ENCODE measurements around the gene TTLL5. TPM values are rescaled to one million over a fixed set of nuclear protein-coding genes. Genes with fewer than 3 reads are reported as not detected.
"Not testable (repeated sequence)": the region's sequence is repeated elsewhere in the genome, so short reads cannot be mapped to it uniquely, and the experiment has no call there.

TTLL5 gene
- total RNA-seq, 8 experiments from 2014 or later: 10.7 to 35.7 (median 17.2) TPM

GRCh38 chr14:75911883-75912282, 250.8 kb downstream of the TTLL5 start:
- ATAC-seq (replicated peaks in 6 of 8): peak in 5 of 8 experiments; percentile 100
- H3K27ac ChIP-seq: peak overlapping the region; percentile 56 to 74

GRCh38 chr14:75913183-75913582, 252.1 kb downstream of the TTLL5 start:
- Histone ChIP-seq H3K27ac (no peak overlapping the region), H3K4me1 (replicated peaks in 1 of 2) (peaks cover 9 to 11% of the 10 kb centered on the region in 2 donors), H3K4me3 (no peak overlapping the region)
- ATAC-seq (replicated peaks in 6 of 8): no peak
- in situ Hi-C loops (cut with MboI; ENCODE audit: low pct_unique_long_range_greater_than_20kb in 2 of 9, low sequenced_read_pairs in 9 of 9, unreplicated experiment in 9 of 9): loop anchor here in 1 of 9 experiments (10.0 kb wide), 1 partner anchor 62 kb away; no protein-coding TSS in a partner anchor
- 80 to 100% (median 100%) methylated on average over 1 to 2 of the region's 2 CpGs for WGBS, 10 experiments

More at GRCh38 chr14:75911883-75912282, 250.8 kb downstream of the TTLL5 start:
- peaks cover 9 to 11% of the 10 kb centered on the region in 2 donors for H3K4me1 ChIP-seq (replicated peaks in 1 of 2)
- 0 to 100% (median 31%) methylated on average over 1 to 5 of the region's 7 CpGs; no CpG with 5 or more reads in 2 of the 10 experiments for WGBS, 10 experiments
- in situ Hi-C loops (cut with MboI; ENCODE audit: low pct_unique_long_range_greater_than_20kb in 2 of 9, low sequenced_read_pairs in 9 of 9, unreplicated experiment in 9 of 9): loop anchor here in 1 of 9 experiments (10.0 kb wide), 1 partner anchor 63 kb away; no protein-coding TSS in a partner anchor
- no peak overlapping the region for H3K4me3 ChIP-seq

- H3K4me1 ChIP-seq (replicated peaks in 1 of 2): peaks cover 9 to 11% of the 10 kb centered on the region in 2 donors
- in situ Hi-C loops (cut with MboI; ENCODE audit: low pct_unique_long_range_greater_than_20kb in 2 of 9, low sequenced_read_pairs in 9 of 9, unreplicated experiment in 9 of 9): loop anchor here in 1 of 9 experiments (10.0 kb wide), 1 partner anchor 60 kb away; no protein-coding TSS in a partner anchor
- H3K4me3 ChIP-seq: no peak overlapping the region
- H3K27ac ChIP-seq: no peak overlapping the region
- WGBS, 10 experiments: 83 to 100% (median 100%) methylated on average over 1 to 2 of the region's 2 CpGs; no CpG with 5 or more reads in 2 of the 10 experiments
- ATAC-seq (replicated peaks in 6 of 8): no peak
Observed at GRCh38 chr14:75915045-75915444, 254.0 kb downstream of the TTLL5 start.

- H3K4me1 ChIP-seq (replicated peaks in 1 of 2): no peaks in the 10 kb centered on the region
- H3K4me3 ChIP-seq: no peak overlapping the region
- no peak for ATAC-seq (replicated peaks in 6 of 8)
- H3K27ac ChIP-seq: no peak overlapping the region
- 75 to 92% (median 83%) methylated on average over 1 to 10 of the region's 10 CpGs for WGBS, 10 experiments
- in situ Hi-C loops (cut with MboI; ENCODE audit: low pct_unique_long_range_greater_than_20kb in 2 of 9, low sequenced_read_pairs in 9 of 9, unreplicated experiment in 9 of 9): loop anchor here in 1 of 9 experiments (10.0 kb wide), 1 partner anchor 57 kb away; no protein-coding TSS in a partner anchor
Observed at GRCh38 chr14:75917322-75917945, 256.4 kb downstream of the TTLL5 start.

- 33 to 80% methylated on average over 1 of the region's 1 CpG; no CpG with 5 or more reads in 8 of the 10 experiments for WGBS, 10 experiments
- no peak for ATAC-seq (replicated peaks in 6 of 8)
- Histone ChIP-seq H3K4me1 (replicated peaks in 1 of 2) (no peaks in the 10 kb centered on the region), H3K27ac (no peak overlapping the region), H3K4me3 (no peak overlapping the region)
- in situ Hi-C loops (cut with MboI; ENCODE audit: low pct_unique_long_range_greater_than_20kb in 2 of 9, low sequenced_read_pairs in 9 of 9, unreplicated experiment in 9 of 9): loop anchor here in 1 of 9 experiments (10.0 kb wide), 1 partner anchor 57 kb away; no protein-coding TSS in a partner anchor
Observed at GRCh38 chr14:75917946-75918335, 256.9 kb downstream of the TTLL5 start.

GRCh38 chr14:75920421-75920820, 259.4 kb downstream of the TTLL5 start:
- H3K27ac ChIP-seq; H3K4me3 ChIP-seq; ATAC-seq (replicated peaks in 6 of 8); in situ Hi-C loops (cut with MboI; ENCODE audit: low pct_unique_long_range_greater_than_20kb in 2 of 9, low sequenced_read_pairs in 9 of 9, unreplicated experiment in 9 of 9); H3K4me1 ChIP-seq (replicated peaks in 1 of 2): not testable (repeated sequence)
- 83 to 100% (median 92%) methylated on average over 1 to 3 of the region's 4 CpGs; no CpG with 5 or more reads in 3 of the 10 experiments for WGBS, 10 experiments

GRCh38 chr14:75925141-75925840, 264.2 kb downstream of the TTLL5 start:
- ATAC-seq (replicated peaks in 6 of 8); H3K4me3 ChIP-seq; in situ Hi-C loops (cut with MboI; ENCODE audit: low pct_unique_long_range_greater_than_20kb in 2 of 9, low sequenced_read_pairs in 9 of 9, unreplicated experiment in 9 of 9); H3K27ac ChIP-seq: not testable (repeated sequence)
- WGBS, 10 experiments: no CpG with 5 or more reads among the region's 54 CpGs
- H3K4me1 ChIP-seq (replicated peaks in 1 of 2): peaks cover 5 to 13% of the 10 kb centered on the region in 2 donors

GRCh38 chr14:75926431-75927115, 265.5 kb downstream of the TTLL5 start:
- H3K27ac ChIP-seq: no peak overlapping the region
- WGBS, 10 experiments: 81 to 100% (median 96%) methylated on average over 1 to 4 of the region's 4 CpGs; no CpG with 5 or more reads in 1 of the 10 experiments
- no peak for ATAC-seq (replicated peaks in 6 of 8)
- in situ Hi-C loops (cut with MboI; ENCODE audit: low pct_unique_long_range_greater_than_20kb in 2 of 9, low sequenced_read_pairs in 9 of 9, unreplicated experiment in 9 of 9): no loop called here
- H3K4me1 ChIP-seq (replicated peaks in 1 of 2): peaks cover 5 to 13% of the 10 kb centered on the region in 2 donors
- no peak overlapping the region for H3K4me3 ChIP-seq

GRCh38 chr14:75927564-75928087, 266.6 kb downstream of the TTLL5 start:
- H3K4me1 ChIP-seq (replicated peaks in 1 of 2): peaks cover 5 to 13% of the 10 kb centered on the region in 2 donors
- H3K27ac ChIP-seq: no peak overlapping the region
- no peak for ATAC-seq (replicated peaks in 6 of 8)
- no peak overlapping the region for H3K4me3 ChIP-seq
- in situ Hi-C loops (cut with MboI; ENCODE audit: low pct_unique_long_range_greater_than_20kb in 2 of 9, low sequenced_read_pairs in 9 of 9, unreplicated experiment in 9 of 9): no loop called here
- WGBS, 10 experiments: 55 to 100% (median 82%) methylated on average over 1 to 6 of the region's 6 CpGs; no CpG with 5 or more reads in 1 of the 10 experiments

GRCh38 chr14:75928690-75929181, 267.7 kb downstream of the TTLL5 start:
- H3K4me1 ChIP-seq (replicated peaks in 1 of 2): peaks cover 5 to 13% of the 10 kb centered on the region in 2 donors
- peak overlapping the region; percentile 55 to 73 for H3K27ac ChIP-seq
- ATAC-seq (replicated peaks in 6 of 8): peak; percentile 83 to 94 (median 89)
- WGBS, 10 experiments: 7 to 63% (median 32%) methylated on average over 2 to 4 of the region's 5 CpGs; no CpG with 5 or more reads in 3 of the 10 experiments
- H3K4me3 ChIP-seq: peak overlapping the region in 3 of 5 donors; percentile 1 to 17 (median 16)
- in situ Hi-C loops (cut with MboI; ENCODE audit: low pct_unique_long_range_greater_than_20kb in 2 of 9, low sequenced_read_pairs in 9 of 9, unreplicated experiment in 9 of 9): no loop called here

- ATAC-seq (replicated peaks in 6 of 8): no peak
- no peak overlapping the region for H3K27ac ChIP-seq
- in situ Hi-C loops (cut with MboI; ENCODE audit: low pct_unique_long_range_greater_than_20kb in 2 of 9, low sequenced_read_pairs in 9 of 9, unreplicated experiment in 9 of 9): no loop called here
- peaks cover 0 to 4% of the 10 kb centered on the region in 2 donors for H3K4me1 ChIP-seq (replicated peaks in 1 of 2)
- 0 to 100% (median 60%) methylated on average over 1 to 2 of the region's 2 CpGs; no CpG with 5 or more reads in 3 of the 10 experiments for WGBS, 10 experiments
- no peak overlapping the region for H3K4me3 ChIP-seq
Observed at GRCh38 chr14:75933712-75934296, 272.8 kb downstream of the TTLL5 start.

GRCh38 chr14:75934998-75935628, 274.1 kb downstream of the TTLL5 start:
- no peak for ATAC-seq (replicated peaks in 6 of 8)
- no peaks in the 10 kb centered on the region for H3K4me1 ChIP-seq (replicated peaks in 1 of 2)
- no peak overlapping the region for H3K4me3 ChIP-seq
- 50 to 100% (median 79%) methylated on average over 1 to 2 of the region's 2 CpGs; no CpG with 5 or more reads in 4 of the 10 experiments for WGBS, 10 experiments
- in situ Hi-C loops (cut with MboI; ENCODE audit: low pct_unique_long_range_greater_than_20kb in 2 of 9, low sequenced_read_pairs in 9 of 9, unreplicated experiment in 9 of 9): no loop called here
- no peak overlapping the region for H3K27ac ChIP-seq

All from motor neuron (in vitro differentiated cells).